GM12891 (cell line): Measurements from ENCODE around the gene TIMM10.
A peak's percentile ranks its signal among the peaks of the same experiment; 100 is the strongest.
"Not testable (repeated sequence)": the region's sequence is repeated elsewhere in the genome, so short reads cannot be mapped to it uniquely, and the experiment has no call there.

ENCODE experiments used
- DNase-seq: peaks from one replicate; pipeline ENCODE4 v3.0.0; 2011; ENCODE audit warnings: low spot score; ENCODE audit not compliant: insufficient read length
- FAIRE-seq: peaks from 2 replicates; lab custom pipeline; 2011; peaks lifted over from hg19 to GRCh38; lab: Jason Lieb, UNC
- PAX5 ChIP-seq: IDR thresholded peaks from 2 replicates; pipeline ENCODE4 v1.6.1; 2011; ENCODE audit warnings: low read length, moderate library complexity, mild to moderate bottlenecking; ENCODE audit not compliant: insufficient read depth, severe bottlenecking
- POLR2A ChIP-seq: IDR thresholded peaks from 2 replicates; pipeline ENCODE4 v1.6.1; 2011; ENCODE audit warnings: low read depth, low read length, control low read depth
- POLR2AphosphoS5 ChIP-seq: IDR thresholded peaks from 2 replicates; pipeline ENCODE4 v1.6.1; 2011; ENCODE audit warnings: low read depth, low read length, control low read depth
- POU2F2 ChIP-seq: IDR thresholded peaks from 2 replicates; pipeline ENCODE4 v1.6.1; 2011; ENCODE audit warnings: low read depth, mild to moderate bottlenecking, control low read depth, low read length, moderate library complexity
- SPI1 ChIP-seq: IDR thresholded peaks from 2 replicates; pipeline ENCODE4 v1.6.1; 2011; ENCODE audit warnings: low read depth, low read length, control low read depth
- TAF1 ChIP-seq: IDR thresholded peaks from 2 replicates; pipeline ENCODE4 v1.6.1; 2011; ENCODE audit warnings: low read depth, low read length, control low read depth

The TIMM10 gene

DNA sequence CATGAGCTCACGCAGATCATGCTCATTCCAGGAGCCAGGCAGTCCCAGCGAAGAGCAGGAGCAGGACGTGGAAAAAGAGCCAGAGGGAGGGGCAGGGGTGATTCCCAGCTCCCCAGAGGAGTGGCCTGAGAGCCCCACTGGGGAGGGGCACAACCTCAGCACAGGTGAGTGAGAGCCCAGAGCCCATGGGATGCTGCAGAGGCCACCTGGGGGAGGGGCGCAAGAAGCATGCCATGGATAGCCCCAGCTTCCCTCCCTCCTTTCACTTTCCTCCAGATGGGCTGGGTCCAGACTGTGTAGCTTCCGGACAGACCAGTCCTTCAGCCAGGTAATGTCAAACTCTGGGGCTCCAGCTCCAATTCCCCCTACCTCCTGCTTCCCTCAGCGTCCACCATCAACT is 13.0 kb upstream of the TIMM10 start:
- TF ChIP-seq POLR2A (no peak), POU2F2 (no peak)
- no peak for FAIRE-seq
- DNase-seq = no peak

DNA sequence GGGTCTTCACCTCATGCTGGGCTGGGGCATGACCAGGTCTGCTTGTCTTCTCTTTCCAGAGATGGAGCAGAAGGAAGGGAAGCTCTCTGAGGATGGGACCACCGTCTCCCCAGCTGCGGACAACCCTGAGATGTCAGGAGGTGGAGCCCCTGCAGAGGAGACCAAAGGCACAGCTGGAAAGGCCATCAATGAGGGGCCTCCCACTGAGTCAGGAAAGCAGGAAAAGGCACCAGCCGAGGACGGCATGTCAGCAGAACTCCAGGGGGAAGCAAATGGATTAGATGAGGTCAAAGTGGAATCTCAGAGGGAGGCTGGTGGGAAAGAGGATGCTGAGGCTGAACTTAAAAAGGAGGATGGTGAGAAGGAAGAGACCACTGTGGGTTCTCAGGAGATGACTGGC is 12.0 kb upstream of the TIMM10 start:
- TF ChIP-seq TAF1 (no peak), PAX5 (no peak), POLR2AphosphoS5 (no peak), POLR2A (no peak), POU2F2 (no peak), SPI1 (no peak)
- no peak for FAIRE-seq
- no peak for DNase-seq

DNA sequence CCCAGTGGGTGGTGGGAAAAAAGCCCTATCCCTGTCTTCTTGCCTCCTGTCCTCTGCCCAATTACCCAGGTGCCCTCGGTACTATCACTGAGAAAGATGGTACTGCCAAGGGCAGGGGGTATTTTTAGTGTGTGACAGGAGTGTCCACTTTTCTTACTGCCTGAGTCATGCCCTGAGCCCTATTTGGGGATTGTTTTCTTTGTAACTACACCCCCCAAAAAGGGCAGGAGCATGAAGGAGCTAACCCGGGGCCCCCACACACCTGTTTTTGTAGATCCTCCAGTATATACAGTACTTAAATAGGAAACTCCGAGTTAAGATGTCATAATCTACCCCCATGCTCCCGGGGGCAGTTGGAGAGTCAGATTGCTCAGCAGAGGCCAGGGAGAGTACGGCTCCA is 10.6 kb upstream of the TIMM10 start:
- DNase-seq (no peak), FAIRE-seq (no peak)
- no peak for TF ChIP-seq PAX5
- TF ChIP-seq POLR2AphosphoS5 = no peak
- no peak for TF ChIP-seq TAF1
- TF ChIP-seq SPI1 = no peak
- no peak for TF ChIP-seq POU2F2
- TF ChIP-seq POLR2A = no peak

DNA sequence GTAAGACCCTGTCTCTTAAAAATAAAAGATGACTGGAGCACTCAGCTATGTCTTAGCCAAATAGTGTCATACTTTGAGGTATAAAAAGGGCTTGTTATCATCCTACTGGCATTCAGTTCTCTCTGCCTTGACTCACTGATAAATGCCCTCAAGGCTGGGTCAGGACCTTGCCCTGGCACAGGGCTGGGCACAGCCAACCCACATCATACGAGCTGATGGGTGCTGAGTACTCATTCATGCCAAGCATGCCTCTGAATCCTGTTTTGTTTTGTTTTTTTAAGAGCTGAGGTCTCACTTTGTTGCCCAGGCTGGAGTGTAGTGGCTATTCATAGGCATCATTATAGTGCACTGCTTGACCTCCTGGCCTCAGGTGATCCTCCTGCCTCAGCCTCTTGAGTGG is 8.8 kb upstream of the TIMM10 start:
- TF ChIP-seq POLR2AphosphoS5 (no peak), POLR2A (no peak), POU2F2 (no peak), TAF1 (no peak)
- DNase-seq (no peak), FAIRE-seq (peak; percentile 9)

DNA sequence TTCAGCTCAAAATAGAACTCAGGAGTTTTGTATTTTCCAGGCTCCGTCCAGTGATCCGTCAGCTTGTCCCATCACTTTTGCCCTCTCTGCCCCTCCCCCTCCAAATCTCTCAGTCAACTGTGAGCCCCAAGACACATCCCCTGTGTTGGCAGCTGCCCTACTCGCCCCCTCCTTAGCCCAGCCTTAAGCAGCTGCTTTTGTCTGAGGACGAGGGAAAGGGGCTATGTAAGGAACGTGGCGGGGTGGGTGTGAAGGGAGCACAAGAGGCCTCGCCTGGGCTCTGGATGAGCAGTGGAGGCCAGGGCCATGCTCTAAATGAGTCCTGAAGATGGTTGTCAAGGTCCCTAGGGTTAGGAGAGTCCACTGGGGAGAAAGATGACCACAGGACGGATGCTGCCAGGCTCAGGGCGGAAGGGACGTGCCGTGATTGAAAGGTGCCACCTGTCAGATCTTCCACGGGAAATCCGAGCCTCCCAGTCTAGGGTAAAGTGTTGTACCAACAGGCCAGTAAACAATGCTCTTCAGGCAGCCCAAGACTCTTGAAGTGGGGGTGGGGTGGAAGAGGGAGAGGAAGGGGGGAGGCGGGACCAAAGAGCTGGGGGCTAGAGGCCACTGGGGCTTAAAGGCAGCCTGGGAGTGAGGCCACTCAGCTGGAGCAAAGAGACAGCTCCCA is 6.5 kb upstream of the TIMM10 start, which contains the start of gene SMTNL1:
TSS of gene SMTNL1 (plus strand) at position 649 of the 673 bp plus-strand sequence. CDS start 5,048 bp downstream, outside the sequence.
- FAIRE-seq (no peak), DNase-seq (no peak)
- no peak for TF ChIP-seq POLR2AphosphoS5
- TF ChIP-seq POLR2A = no peak
- no peak for TF ChIP-seq PAX5
- TF ChIP-seq SPI1 = no peak
- no peak for TF ChIP-seq TAF1
- TF ChIP-seq POU2F2 = no peak

DNA sequence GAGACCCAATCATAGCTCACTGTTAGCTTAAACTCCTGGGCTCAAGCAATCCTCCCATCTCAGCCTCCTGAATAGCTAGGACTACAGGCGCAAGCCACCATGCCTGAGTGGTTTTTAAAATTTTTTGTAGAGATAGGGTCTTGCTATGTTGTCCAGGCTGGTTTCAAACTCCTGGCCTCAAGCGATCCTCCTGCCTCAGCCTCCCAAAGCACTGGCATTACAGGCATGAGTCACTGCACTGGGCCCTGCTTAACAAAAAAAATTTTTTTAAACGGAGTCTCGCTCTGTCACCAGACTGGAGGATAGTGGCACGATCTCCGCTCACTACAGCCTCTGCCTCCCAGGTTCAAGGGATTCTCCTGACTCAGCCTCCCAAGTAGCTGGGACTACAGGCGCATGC is 3.9 kb upstream of the TIMM10 start:
- not testable (repeated sequence) for DNase-seq, FAIRE-seq

DNA sequence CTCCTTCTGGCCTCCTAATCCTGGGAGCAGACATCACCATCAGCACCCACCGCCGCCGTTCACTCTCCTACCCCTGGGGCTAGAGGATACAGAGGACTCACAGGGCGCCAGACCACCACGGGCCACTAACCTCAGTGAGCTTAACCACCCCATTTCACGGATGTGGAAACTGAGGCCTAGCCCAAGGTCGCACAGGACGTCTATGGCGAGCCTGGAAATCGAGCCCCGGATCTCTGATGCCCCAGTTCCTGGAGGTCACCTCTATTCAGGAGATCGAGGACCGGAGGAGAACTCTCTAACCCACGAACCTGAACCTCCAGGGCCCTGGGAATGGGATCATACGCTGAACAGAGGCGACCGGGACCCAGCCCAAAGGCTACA is 349 bp downstream of the TIMM10 start:
- DNase-seq = no peak
- no peak for TF ChIP-seq POLR2A
- no peak for TF ChIP-seq SPI1
- TF ChIP-seq POU2F2 = no peak
- no peak for TF ChIP-seq TAF1
- FAIRE-seq = peak; percentile 48

DNA sequence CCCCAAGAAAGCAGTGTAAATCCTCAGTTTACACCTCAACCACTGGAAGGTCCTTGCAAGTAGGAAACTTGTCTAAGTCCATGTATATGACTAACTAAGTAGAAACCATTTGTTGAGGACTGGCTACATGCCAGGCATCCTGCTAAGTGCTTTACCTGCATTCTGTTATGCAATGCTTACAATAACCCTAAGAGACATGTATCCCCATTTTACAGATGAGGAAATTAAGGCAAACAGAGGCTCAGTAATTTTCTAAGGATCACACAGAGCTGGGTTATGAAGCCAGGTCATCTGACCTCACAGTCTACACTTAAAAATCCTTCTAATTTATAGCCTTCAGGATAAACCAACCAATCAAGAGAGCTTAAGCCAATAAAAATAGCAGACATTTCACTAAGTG is 1.5 kb downstream of the TIMM10 start:
- FAIRE-seq = no peak
- no peak for DNase-seq

DNA sequence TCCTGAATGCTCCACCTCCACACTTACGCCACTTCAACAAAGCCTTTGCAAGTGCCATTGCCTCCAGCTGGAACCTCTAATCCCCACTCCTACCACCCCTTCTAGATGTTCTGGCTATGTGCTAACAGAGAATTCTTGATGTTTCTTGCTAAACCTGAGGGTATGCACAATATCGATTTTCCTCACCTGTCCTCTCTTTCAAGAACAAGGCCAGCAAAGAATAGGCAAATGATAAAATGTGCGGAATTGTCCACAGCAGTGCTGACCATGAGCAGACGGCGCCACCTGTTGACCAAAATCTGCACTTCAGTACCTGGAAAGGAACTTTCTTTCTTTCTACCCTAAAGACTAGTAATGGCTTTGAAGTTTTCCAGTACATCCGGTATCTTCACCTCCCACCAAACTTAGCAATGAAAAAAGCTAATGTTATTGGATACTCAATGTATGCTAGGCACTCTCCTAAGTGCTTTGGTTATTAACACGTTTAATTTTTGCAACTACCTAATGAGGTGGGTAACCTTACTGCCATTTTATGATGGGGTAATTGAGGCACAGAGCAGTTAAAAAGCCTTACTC is 3.4 kb downstream of the TIMM10 start:
- no peak for TF ChIP-seq SPI1
- no peak for TF ChIP-seq PAX5
- peak; percentile 88 for FAIRE-seq
- DNase-seq = no peak

More for the DNA sequence above, 1.5 kb downstream of the TIMM10 start:
- no peak for TF ChIP-seq PAX5
- no peak for TF ChIP-seq POLR2A
- TF ChIP-seq POLR2AphosphoS5 = no peak
- no peak for TF ChIP-seq SPI1
- TF ChIP-seq TAF1 = no peak
- TF ChIP-seq POU2F2 = no peak

DNA sequence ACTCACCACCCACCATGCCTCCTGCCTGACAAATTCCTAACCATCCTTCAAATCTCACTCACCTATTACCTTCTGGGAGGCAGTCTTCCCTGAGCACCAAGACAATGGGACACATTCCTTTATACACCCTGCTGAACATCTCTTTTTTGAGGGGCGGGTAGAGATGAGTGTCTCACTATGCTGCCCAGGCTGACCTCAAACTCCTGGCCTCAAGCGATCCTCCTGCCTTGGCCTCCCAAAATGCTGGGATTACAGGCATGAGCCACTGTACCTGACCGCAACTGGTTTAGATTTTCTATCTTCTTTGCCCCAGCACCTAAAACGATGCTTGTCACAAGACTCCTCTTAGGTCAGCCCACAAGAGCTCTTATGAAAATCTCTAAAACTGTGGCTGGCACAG is 7.1 kb downstream of the TIMM10 start:
- no peak for FAIRE-seq
- no peak for TF ChIP-seq POLR2A
- TF ChIP-seq SPI1 = no peak
- no peak for TF ChIP-seq TAF1
- TF ChIP-seq POLR2AphosphoS5 = no peak
- DNase-seq = no peak

DNA sequence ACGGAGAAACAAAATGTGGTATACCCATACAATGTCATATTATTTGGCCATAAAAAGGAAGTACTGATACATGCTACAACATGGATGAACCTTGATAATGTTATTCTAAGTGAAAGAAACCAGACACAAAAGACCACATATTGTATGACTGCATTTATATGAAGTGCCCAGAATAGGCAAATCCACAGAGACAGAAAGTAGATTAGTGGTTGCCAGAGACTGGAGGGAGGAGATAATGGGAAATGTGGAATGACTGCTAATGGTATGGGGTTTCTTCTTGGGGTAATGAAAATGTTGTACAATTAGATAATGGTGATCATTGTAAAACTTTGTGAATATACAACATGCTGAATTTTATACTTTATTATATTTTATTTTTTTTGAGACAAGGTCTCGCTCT is 9.4 kb downstream of the TIMM10 start:
- FAIRE-seq (no peak), DNase-seq (no peak)
- TF ChIP-seq POLR2A (no peak), TAF1 (no peak), POU2F2 (no peak), POLR2AphosphoS5 (no peak), SPI1 (no peak), PAX5 (no peak)
